Measurements from ENCODE around the gene CITED1. TPM values are rescaled to one million over a fixed set of nuclear protein-coding genes. Genes with fewer than 3 reads are reported as not detected.

CITED1 gene
- total RNA-seq, 4 donors from 2014 or later = 3.2 to 4.5 TPM; not detected in 2

DNA sequence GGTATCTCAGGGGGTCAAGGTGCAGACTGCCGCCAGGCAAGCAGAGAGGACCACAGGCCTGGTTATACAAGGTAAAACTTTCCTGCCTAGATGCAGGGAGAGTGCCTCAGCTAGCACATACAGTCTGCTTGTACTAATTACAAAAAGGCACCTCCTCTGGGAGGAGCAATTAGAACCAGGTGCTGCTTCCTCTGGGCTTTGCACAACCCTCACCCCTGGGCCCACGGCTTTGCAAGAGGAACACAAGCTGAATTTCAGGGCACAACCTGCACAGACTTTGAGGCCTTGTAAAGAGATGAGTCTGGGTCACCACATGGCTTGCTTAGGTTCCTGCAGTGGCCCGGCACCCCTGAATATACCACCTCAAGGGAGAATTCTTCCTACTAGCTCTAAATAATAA is 9.2 kb upstream of the CITED1 start:
- TF ChIP-seq, protein P1, sequence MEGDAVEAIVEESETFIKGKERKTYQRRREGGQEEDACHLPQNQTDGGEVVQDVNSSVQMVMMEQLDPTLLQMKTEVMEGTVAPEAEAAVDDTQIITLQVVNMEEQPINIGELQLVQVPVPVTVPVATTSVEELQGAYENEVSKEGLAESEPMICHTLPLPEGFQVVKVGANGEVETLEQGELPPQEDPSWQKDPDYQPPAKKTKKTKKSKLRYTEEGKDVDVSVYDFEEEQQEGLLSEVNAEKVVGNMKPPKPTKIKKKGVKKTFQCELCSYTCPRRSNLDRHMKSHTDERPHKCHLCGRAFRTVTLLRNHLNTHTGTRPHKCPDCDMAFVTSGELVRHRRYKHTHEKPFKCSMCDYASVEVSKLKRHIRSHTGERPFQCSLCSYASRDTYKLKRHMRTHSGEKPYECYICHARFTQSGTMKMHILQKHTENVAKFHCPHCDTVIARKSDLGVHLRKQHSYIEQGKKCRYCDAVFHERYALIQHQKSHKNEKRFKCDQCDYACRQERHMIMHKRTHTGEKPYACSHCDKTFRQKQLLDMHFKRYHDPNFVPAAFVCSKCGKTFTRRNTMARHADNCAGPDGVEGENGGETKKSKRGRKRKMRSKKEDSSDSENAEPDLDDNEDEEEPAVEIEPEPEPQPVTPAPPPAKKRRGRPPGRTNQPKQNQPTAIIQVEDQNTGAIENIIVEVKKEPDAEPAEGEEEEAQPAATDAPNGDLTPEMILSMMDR (IDR thresholded peaks at IDR 0.05; ENCODE audit: low read depth) = no peak

DNA sequence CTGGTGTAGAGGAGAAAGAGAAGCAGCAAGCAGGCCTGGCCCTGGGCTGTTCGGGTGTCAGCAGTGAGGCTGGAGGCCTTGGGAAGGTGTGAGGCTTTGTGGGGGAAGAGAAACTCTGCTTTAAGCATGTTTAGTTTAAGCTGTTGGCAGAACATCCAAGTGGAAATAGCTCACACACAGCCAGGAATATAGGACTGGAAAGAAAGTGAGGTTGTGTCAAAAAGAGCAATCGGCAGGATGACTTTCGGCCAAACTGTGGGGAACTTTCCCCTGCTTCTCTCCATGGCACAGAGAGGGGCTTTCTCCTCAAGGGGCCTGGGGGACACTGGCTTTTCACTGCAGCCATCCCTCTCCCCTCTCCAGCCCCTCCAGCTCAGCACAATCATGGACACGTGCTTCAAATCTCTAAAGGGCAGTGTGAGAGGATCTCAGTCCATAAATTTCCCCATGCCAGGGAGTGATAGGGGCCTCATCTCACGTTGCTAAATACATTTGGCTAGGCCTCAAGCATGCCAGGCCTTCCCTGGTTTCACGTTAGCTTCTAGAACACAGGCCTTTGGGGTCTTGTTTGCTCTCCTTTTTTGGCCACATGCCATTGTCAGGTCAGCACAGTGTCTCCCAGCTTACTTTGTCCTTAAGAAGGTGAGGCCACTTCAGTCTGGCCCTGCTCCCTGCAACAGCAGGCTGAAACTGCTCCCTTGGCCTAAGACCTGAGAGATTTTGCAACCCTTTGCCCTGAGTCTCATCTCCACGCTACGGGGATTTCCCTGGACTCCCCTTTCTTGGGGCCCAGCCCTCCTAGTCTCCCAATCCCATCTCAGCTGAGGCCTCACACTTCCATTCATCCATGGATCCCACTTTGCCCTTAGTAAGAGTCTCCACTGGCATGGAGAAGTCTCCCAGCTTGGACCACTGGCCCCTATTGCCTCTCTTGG is 8.3 kb upstream of the CITED1 start:
- TF ChIP-seq, protein P1 (IDR thresholded peaks at IDR 0.05; ENCODE audit: low read depth) = no peak

DNA sequence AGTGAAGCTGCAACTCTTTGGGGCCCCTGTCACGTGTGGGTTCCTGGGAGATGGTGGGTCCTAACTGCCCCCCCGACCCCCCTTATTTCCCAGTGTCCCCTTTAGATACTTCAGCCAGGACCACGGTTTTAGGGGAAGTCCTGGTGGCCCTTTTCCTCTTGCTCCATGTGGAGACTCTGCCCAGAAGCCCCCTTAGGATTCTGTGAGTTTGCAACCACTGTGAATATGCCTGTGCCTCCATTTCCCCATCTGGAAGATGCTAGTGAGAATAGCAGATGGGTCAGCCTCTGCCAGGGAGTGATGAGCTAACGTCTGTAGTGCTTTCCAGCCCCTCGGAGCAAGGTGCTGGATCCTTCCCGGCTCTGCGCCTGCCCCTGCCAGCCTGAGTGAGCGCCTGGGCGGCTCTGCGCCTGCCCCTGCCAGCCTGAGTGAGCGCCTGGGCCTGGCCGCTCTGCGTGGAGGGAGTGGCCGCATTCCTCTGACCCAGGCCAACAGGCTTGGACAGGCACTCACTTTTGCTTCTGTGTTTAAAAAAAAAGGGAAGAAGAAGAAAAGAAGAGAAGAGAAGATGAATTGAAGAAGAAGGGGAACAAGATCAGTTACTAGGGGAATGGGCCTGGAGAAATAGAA is 6.7 kb upstream of the CITED1 start:
- TF ChIP-seq, protein P1 (IDR thresholded peaks at IDR 0.05; ENCODE audit: low read depth) = no peak

DNA sequence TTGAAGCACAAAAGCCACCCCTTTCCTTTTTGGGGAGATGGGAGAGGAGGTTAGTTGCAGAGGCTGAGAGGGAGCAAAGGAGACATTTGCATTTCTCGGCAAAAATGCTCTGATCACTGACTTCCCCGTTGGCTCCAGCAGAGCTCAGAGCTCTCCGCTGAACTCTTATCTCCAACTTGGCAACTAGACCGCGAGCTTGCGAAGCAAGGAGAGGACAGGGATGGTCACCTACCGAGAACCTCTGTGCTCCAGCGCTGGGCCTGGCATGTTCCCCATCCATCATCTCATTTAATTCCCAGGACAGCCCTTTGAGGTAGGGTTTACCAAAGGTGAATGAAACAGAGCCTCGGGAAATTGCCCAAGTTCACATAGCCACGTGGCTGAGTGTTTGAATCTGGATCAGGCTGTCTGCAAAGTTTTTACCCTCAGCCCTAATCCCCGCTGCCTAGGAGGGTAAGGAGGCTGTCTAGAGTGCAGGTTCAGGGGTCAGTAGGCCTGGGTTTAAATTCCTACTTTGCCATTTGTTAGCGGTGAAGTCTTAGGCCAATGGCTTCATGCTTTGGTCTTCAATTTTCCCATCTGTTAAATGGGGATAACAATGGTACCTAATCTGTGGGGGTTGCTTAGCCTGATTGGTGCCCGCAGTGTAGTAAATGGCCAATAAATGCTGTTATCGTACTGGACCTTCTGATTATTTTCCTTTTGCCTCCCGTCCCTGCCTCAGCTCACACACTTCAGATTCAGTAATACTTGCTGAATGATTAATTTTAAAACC is 3.8 kb upstream of the CITED1 start:
- TF ChIP-seq, protein P1 (IDR thresholded peaks at IDR 0.05; ENCODE audit: low read depth) = no peak

DNA sequence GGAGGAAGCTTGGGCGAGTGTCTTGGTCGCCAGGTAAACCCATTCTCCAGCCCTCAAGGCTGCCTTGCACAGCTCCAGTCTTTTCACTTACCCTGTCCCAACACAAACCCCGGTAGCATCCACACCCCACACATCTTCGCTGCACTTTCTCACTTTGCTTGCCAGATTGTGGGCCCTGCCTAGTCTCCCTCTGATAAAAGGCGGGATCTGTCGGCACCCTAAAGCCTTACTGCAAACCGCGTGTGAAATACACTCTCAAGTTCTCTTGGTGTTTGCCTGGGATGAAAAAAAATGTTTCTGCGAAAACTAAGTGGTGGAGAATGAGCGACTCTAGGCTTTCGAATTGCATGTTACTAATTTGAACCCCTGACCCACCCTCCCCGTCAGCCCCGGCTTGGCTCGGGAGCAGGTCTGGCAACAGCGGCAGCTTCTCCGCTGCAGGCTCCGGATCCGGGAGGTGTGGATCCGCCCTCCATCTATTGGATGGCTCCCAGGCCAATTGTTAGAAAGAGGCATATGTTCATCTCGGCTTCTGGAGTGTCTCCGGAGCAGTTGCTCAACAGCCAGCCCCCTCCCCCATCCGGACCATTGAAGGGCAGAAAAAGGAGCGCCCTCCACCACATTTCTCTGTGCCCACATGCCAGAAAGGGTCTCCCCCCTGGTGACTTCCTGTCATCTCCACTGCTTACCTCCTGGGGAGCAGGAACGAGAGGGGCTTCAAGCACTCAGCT is 3.0 kb upstream of the CITED1 start:
- TF ChIP-seq, protein P1 (IDR thresholded peaks at IDR 0.05; ENCODE audit: low read depth) = no peak

DNA sequence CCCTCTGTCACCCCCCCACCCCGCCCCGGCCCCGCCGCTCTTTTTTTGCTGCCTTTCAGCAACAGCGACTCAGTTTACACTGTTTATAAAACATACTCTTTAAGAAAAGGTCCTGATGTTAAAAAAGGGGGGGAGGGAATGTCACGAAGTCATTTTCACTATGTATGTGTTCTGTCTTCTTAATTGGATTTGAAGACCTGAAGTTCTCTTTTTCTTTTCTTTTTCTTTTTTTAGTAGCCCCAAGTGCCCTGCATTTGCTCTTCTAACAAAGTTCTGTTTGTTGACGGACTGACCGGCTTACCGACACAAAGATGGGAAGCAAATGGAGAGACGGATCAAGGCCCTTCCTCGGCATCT is 2.5 kb upstream of the CITED1 start:
- TF ChIP-seq, protein P1 (IDR thresholded peaks at IDR 0.05; ENCODE audit: low read depth) = no peak
